GM23248 (cell line): ENCODE measurements around the gene PPP6R1.

Experiments
- EZH2 ChIP-seq: fragments of 200-600 bp; sonication (generic); IDR thresholded peaks from 2 replicates; pipeline ENCODE4 v1.6.1; 2018; ENCODE audit warnings: antibody characterized with exemption, mild to moderate bottlenecking; ENCODE audit not compliant: insufficient read depth, poor library complexity, severe bottlenecking
- EZH2phosphoT487 ChIP-seq: fragments of 200-600 bp; sonication (generic); IDR thresholded peaks from 2 replicates; pipeline ENCODE4 v1.6.1; 2018; ENCODE audit warnings: antibody characterized with exemption, moderate library complexity, mild to moderate bottlenecking, low read depth; ENCODE audit not compliant: insufficient read depth

- TF ChIP-seq EZH2, result no peak
- TF ChIP-seq EZH2phosphoT487, result no peak
Measured at GRCh38 chr19:55238030-55238429, 20.8 kb downstream of the PPP6R1 start.
